Panc1 (cell line): ENCODE data around the gene SPACA9. TPM values are rescaled to one million over a fixed set of nuclear protein-coding genes. Genes with fewer than 3 reads are reported as not detected.

ENCODE experiments used
- ATAC-seq: fragments of 200-7000 bp; cut with Tn5 transposase; 2 replicates; pipeline ENCODE4 v1.9.1; 2020; ENCODE audit warnings: mild to moderate bottlenecking, moderate library complexity
- BruUV-seq: library from RNA; stranded (reverse); fragments of 400-500 nt; replicated peaks from 2 replicates; lab custom pipeline; 2021; lab: Mats Ljungman, UMichigan
- CTCF ChIA-PET: fragments of 300-600 bp; sonication (Branson Sonifier 250); formaldehyde crosslinking; loops from one replicate; lab custom pipeline; 2022; ENCODE audit warnings: antibody characterized with exemption; lab: Charles Lee
- POLR2A ChIA-PET: fragments of 300-600 bp; sonication (Branson Sonifier 250); formaldehyde crosslinking; loops from one replicate; lab custom pipeline; 2022; ENCODE audit warnings: antibody characterized with exemption; lab: Charles Lee
- DNase-seq: peaks from one replicate; pipeline ENCODE4 v3.0.0-alpha.2; 2010; ENCODE audit warnings: low read depth, low spot score
- H3K27ac ChIP-seq: 2 replicates; pipeline ENCODE4 v1.5.1; 2011; ENCODE audit warnings: mild to moderate bottlenecking, low read length, inconsistent platforms
- H3K27me3 ChIP-seq: fragments of 200-500 bp; sonication (Bioruptor generic); 2 replicates; pipeline ENCODE4 v1.6.0; 2014; ENCODE audit warnings: low read length, inconsistent platforms; ENCODE audit not compliant: control insufficient read depth, insufficient read depth
- H3K36me3 ChIP-seq: fragments of 200-500 bp; sonication (Bioruptor generic); 2 replicates; pipeline ENCODE4 v1.5.1; 2014; ENCODE audit warnings: inconsistent platforms, mild to moderate bottlenecking, low read length, moderate library complexity; ENCODE audit not compliant: control insufficient read depth, insufficient read depth
- H3K4me1 ChIP-seq: 2 replicates; pipeline ENCODE4 v1.5.1; 2011; ENCODE audit warnings: inconsistent platforms, mild to moderate bottlenecking, low read length, moderate library complexity; ENCODE audit not compliant: control insufficient read depth, insufficient read depth
- H3K4me3 ChIP-seq, 2 experiments: 2 replicates each; pipeline ENCODE4 v1.5.1; 2011 to 2012; ENCODE audit warnings: low read depth in 2 of 2, low read length in 2 of 2, mild to moderate bottlenecking in 2 of 2, inconsistent platforms in 1 of 2, moderate library complexity in 1 of 2
- H3K9me3 ChIP-seq: fragments of 200-500 bp; sonication (Bioruptor generic); 2 replicates; pipeline ENCODE4 v1.5.1; 2014; ENCODE audit warnings: low read depth, mild to moderate bottlenecking, inconsistent platforms, low read length, moderate library complexity; ENCODE audit not compliant: control insufficient read depth, insufficient read depth
- CTCF ChIP-seq: fragments of 450-650 bp; IDR thresholded peaks from 2 replicates; pipeline ENCODE4 v1.5.1; 2017; ENCODE audit warnings: mild to moderate bottlenecking
- POLR2AphosphoS5 ChIP-seq: IDR thresholded peaks from 2 replicates; pipeline ENCODE4 v1.6.1; 2012; ENCODE audit warnings: mild to moderate bottlenecking, low read depth, low read length, moderate library complexity
- REST ChIP-seq, 2 experiments: IDR thresholded peaks; 2 replicates each; pipeline ENCODE4 v1.6.1; 2011 to 2012; ENCODE audit warnings: low read depth in 2 of 2, control low read depth in 1 of 2, low read length in 1 of 2, mild to moderate bottlenecking in 1 of 2, moderate library complexity in 1 of 2; ENCODE audit not compliant: insufficient read depth in 1 of 2
- SIN3A ChIP-seq: IDR thresholded peaks from 2 replicates; pipeline ENCODE4 v1.6.1; 2012; ENCODE audit warnings: low read depth, mild to moderate bottlenecking, low read length, moderate library complexity, borderline replicate concordance; ENCODE audit not compliant: insufficient read depth
- TCF7L2 ChIP-seq: IDR thresholded peaks from 2 replicates; pipeline ENCODE4 v1.6.1; 2011; ENCODE audit warnings: mild to moderate bottlenecking, low read depth, low read length, inconsistent platforms
- in situ Hi-C: cut with HindIII; loops from 2 replicates; pipeline ENCODE4 v1.10.0; 2016; ENCODE audit warnings: low sequenced_read_pairs, low pct_unique_long_range_greater_than_20kb
- intact Hi-C: fragments of 100-400 bp; cut with micrococcal nuclease; formaldehyde crosslinking; loops from one replicate; pipeline ENCODE4 v1.10.0; 2022; ENCODE audit not compliant: unreplicated experiment
- total RNA-seq: library from RNA; stranded (reverse); gene quantifications from one replicate; pipeline ENCODE4 v1.2.1, GENCODE V29; 2021; ENCODE audit not compliant: unreplicated experiment

SPACA9 gene
- total RNA-seq, 1 experiment from 2014 or later, result 3.0 TPM

GRCh38 chr9:132864691-132865090, 14.0 kb upstream of the SPACA9 start:
- in situ Hi-C loops (no loop called here), intact Hi-C loops (no loop called here)
- Histone ChIP-seq H3K27me3 (no peaks in the 10 kb centered on the region), H3K9me3 (no peaks in the 10 kb centered on the region), H3K36me3 (no peaks in the 10 kb centered on the region), H3K4me1 (no peaks in the 10 kb centered on the region), H3K4me3 (no peak overlapping the region), H3K27ac (no peak overlapping the region)
- TF ChIP-seq TCF7L2 (no peak), REST (IDR thresholded peaks at IDR 0.05; ENCODE audit: insufficient read depth in 1 of 2, low read depth in 2 of 2, low read length in 1 of 2) (no peak), CTCF (no peak), SIN3A (no peak), POLR2AphosphoS5 (no peak)
- DNase-seq (no peak), ATAC-seq (no peak)
- no TSS peak for BruUV-seq
- POLR2A ChIA-PET, result no interaction called here
- CTCF ChIA-PET, result interaction anchor here (0.6 kb wide), 1 partner anchor 37 kb away, joined by 3 read pairs; no protein-coding TSS in a partner anchor

GRCh38 chr9:132866898-132867297, 11.8 kb upstream of the SPACA9 start:
- TF ChIP-seq CTCF, result no peak
- no TSS peak for BruUV-seq
- Histone ChIP-seq H3K27ac (no peak overlapping the region), H3K27me3 (no peaks in the 10 kb centered on the region), H3K9me3 (no peaks in the 10 kb centered on the region), H3K4me3 (no peak overlapping the region), H3K36me3 (no peaks in the 10 kb centered on the region), H3K4me1 (no peaks in the 10 kb centered on the region)
- intact Hi-C loops, result no loop called here
- ChIA-PET CTCF (no interaction called here), POLR2A (no interaction called here)
- in situ Hi-C loops, result no loop called here
- no peak for DNase-seq
- no peak for ATAC-seq

GRCh38 chr9:132869266-132869665, 9.4 kb upstream of the SPACA9 start:
- no peak for DNase-seq
- TF ChIP-seq CTCF (no peak), POLR2AphosphoS5 (no peak), TCF7L2 (no peak)
- Histone ChIP-seq H3K27me3 (no peaks in the 10 kb centered on the region), H3K9me3 (no peaks in the 10 kb centered on the region), H3K36me3 (no peaks in the 10 kb centered on the region), H3K4me1 (no peaks in the 10 kb centered on the region), H3K27ac (no peak overlapping the region), H3K4me3 (no peak overlapping the region)
- ATAC-seq, result no peak
- POLR2A ChIA-PET, result no interaction called here
- CTCF ChIA-PET, result no interaction called here
- intact Hi-C loops, result no loop called here
- in situ Hi-C loops, result no loop called here
- no TSS peak for BruUV-seq
